GM12891 (cell line): ENCODE results near the gene PANK4.

Experiments
- PAX5 ChIP-seq: IDR thresholded peaks from 2 replicates; pipeline ENCODE4 v1.6.1; 2011; ENCODE audit warnings: low read length, moderate library complexity, mild to moderate bottlenecking; ENCODE audit not compliant: insufficient read depth, severe bottlenecking
- POLR2A ChIP-seq: IDR thresholded peaks from 2 replicates; pipeline ENCODE4 v1.6.1; 2011; ENCODE audit warnings: low read depth, low read length, control low read depth
- POLR2AphosphoS5 ChIP-seq: IDR thresholded peaks from 2 replicates; pipeline ENCODE4 v1.6.1; 2011; ENCODE audit warnings: low read depth, low read length, control low read depth
- SPI1 ChIP-seq: IDR thresholded peaks from 2 replicates; pipeline ENCODE4 v1.6.1; 2011; ENCODE audit warnings: low read depth, low read length, control low read depth
- TAF1 ChIP-seq: IDR thresholded peaks from 2 replicates; pipeline ENCODE4 v1.6.1; 2011; ENCODE audit warnings: low read depth, low read length, control low read depth

DNA sequence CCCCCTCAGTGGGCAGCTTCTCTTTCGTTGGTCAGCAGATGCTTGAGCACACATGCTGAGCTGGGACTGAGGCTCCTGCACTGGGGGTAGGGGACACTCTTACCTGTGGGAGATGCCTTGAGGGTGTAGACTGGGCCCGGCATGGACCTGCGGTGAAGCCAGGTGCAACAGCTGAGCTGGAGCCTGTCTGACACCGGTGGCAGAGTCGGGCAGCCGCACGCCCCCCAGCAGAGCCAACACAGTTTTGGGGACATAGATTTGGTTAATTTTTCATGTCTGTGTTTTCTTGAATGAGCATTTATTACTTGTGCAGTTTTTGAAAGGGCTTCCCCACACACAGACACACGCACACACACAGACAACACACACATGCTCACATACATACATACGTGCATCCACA lies 9.6 kb upstream of the PANK4 start:
- no peak for TF ChIP-seq POLR2A
- no peak for TF ChIP-seq PAX5
- TF ChIP-seq POLR2AphosphoS5: no peak
- TF ChIP-seq TAF1: no peak
- no peak for TF ChIP-seq SPI1
